IMR-90 (cell line): ENCODE results near the gene ZNF669.
"Not testable (repeated sequence)": the region's sequence is repeated elsewhere in the genome, so short reads cannot be mapped to it uniquely, and the experiment has no call there.

Experiments used
- BHLHE40 ChIP-seq: fragments of 150-350 bp; IDR thresholded peaks from 2 replicates; pipeline ENCODE4 v1.6.1; 2016; ENCODE audit warnings: mild to moderate bottlenecking, low read depth, low read length
- CEBPB ChIP-seq: IDR thresholded peaks from 2 replicates; pipeline ENCODE4 v1.6.1; 2012; ENCODE audit warnings: low read depth, low read length, improper control_type of control experiment
- FOS ChIP-seq: fragments of 150-350 bp; IDR thresholded peaks from 2 replicates; pipeline ENCODE4 v1.6.1; 2016; ENCODE audit warnings: low read depth, low read length
- MAFK ChIP-seq: IDR thresholded peaks from 2 replicates; pipeline ENCODE4 v1.6.1; 2012; ENCODE audit warnings: low read depth, low read length, improper control_type of control experiment
- MAZ ChIP-seq: IDR thresholded peaks from 2 replicates; pipeline ENCODE4 v1.6.1; 2012; ENCODE audit warnings: low read depth, mild to moderate bottlenecking, low read length, improper control_type of control experiment, moderate library complexity, borderline replicate concordance
- NFE2L2 ChIP-seq: fragments of 150-350 bp; IDR thresholded peaks from 2 replicates; pipeline ENCODE4 v1.6.1; 2016; ENCODE audit warnings: low read depth, mild to moderate bottlenecking, low read length
- POLR2A ChIP-seq: IDR thresholded peaks from 2 replicates; pipeline ENCODE4 v1.6.1; 2012; ENCODE audit warnings: mild to moderate bottlenecking, low read depth, low read length
- RCOR1 ChIP-seq: IDR thresholded peaks from 2 replicates; pipeline ENCODE4 v1.6.1; 2012; ENCODE audit warnings: mild to moderate bottlenecking, low read length, improper control_type of control experiment; ENCODE audit not compliant: insufficient replicate concordance
- SMC3 ChIP-seq: fragments of 150-350 bp; IDR thresholded peaks from 2 replicates; pipeline ENCODE4 v1.6.1; 2016; ENCODE audit warnings: low read depth, mild to moderate bottlenecking, antibody characterized with exemption, low read length, moderate library complexity
- TF ChIP-seq, protein P1 (sequence below): conservative IDR thresholded peaks from 2 replicates; pipeline ENCODE4 v1.5.1; 2012; ENCODE audit warnings: mild to moderate bottlenecking, low read depth, low read length, improper control_type of control experiment
- TF ChIP-seq, protein P2 (sequence below): fragments of 150-350 bp; IDR thresholded peaks from 2 replicates; pipeline ENCODE4 v1.6.1; 2017; ENCODE audit warnings: mild to moderate bottlenecking, antibody characterized with exemption, low read length, low read depth
- TF ChIP-seq, protein P3 (sequence below): fragments of 150-350 bp; IDR thresholded peaks from 2 replicates; pipeline ENCODE4 v1.6.1; 2016; ENCODE audit warnings: low read depth, mild to moderate bottlenecking, low read length, moderate library complexity, borderline replicate concordance

DNA sequence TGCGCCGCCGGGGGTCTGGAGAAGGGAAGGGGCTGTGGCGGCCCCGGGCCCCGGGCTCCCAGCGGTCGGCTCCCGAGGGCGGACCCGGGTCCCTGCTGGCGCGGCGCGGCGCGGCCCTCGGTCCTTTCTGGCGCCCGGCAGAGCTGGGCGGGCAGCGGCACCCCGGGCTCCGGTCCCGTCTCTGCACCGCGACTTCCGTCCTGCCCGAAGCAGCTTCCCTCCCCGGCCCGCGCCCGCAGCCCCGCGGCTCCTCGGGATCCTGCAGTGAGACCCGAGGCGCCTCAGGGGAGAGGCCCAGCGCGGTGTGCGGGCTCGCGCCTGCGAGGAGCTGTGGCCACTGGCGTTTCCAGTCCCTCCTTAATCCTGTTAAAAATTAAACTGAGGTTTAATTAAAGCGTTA, 22.4 kb upstream of the ZNF669 start:
- TF ChIP-seq CEBPB, POLR2A, FOS, MAZ, BHLHE40, SMC3, NFE2L2, MAFK, RCOR1: not testable (repeated sequence)
- TF ChIP-seq, protein P1, sequence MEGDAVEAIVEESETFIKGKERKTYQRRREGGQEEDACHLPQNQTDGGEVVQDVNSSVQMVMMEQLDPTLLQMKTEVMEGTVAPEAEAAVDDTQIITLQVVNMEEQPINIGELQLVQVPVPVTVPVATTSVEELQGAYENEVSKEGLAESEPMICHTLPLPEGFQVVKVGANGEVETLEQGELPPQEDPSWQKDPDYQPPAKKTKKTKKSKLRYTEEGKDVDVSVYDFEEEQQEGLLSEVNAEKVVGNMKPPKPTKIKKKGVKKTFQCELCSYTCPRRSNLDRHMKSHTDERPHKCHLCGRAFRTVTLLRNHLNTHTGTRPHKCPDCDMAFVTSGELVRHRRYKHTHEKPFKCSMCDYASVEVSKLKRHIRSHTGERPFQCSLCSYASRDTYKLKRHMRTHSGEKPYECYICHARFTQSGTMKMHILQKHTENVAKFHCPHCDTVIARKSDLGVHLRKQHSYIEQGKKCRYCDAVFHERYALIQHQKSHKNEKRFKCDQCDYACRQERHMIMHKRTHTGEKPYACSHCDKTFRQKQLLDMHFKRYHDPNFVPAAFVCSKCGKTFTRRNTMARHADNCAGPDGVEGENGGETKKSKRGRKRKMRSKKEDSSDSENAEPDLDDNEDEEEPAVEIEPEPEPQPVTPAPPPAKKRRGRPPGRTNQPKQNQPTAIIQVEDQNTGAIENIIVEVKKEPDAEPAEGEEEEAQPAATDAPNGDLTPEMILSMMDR, result not testable (repeated sequence)
- TF ChIP-seq, protein P2, sequence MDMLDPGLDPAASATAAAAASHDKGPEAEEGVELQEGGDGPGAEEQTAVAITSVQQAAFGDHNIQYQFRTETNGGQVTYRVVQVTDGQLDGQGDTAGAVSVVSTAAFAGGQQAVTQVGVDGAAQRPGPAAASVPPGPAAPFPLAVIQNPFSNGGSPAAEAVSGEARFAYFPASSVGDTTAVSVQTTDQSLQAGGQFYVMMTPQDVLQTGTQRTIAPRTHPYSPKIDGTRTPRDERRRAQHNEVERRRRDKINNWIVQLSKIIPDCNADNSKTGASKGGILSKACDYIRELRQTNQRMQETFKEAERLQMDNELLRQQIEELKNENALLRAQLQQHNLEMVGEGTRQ, result not testable (repeated sequence)
- TF ChIP-seq, protein P3, sequence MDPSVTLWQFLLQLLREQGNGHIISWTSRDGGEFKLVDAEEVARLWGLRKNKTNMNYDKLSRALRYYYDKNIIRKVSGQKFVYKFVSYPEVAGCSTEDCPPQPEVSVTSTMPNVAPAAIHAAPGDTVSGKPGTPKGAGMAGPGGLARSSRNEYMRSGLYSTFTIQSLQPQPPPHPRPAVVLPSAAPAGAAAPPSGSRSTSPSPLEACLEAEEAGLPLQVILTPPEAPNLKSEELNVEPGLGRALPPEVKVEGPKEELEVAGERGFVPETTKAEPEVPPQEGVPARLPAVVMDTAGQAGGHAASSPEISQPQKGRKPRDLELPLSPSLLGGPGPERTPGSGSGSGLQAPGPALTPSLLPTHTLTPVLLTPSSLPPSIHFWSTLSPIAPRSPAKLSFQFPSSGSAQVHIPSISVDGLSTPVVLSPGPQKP, result not testable (repeated sequence)
